HG02884 (cell line): ENCODE measurements around the gene USP6.
"Not testable (repeated sequence)": the region's sequence is repeated elsewhere in the genome, so short reads cannot be mapped to it uniquely, and the experiment has no call there.

Source experiments
- ATAC-seq: cut with Tn5 transposase; IDR thresholded peaks from one replicate; pipeline ENCODE4 v1.9.1; 2021; ENCODE audit warnings: mild to moderate bottlenecking, moderate library complexity; ENCODE audit not compliant: unreplicated experiment

USP6 gene

GRCh38 chr17:5183410-5183793 is 67.6 kb downstream of the USP6 start:
- ATAC-seq: no peak

GRCh38 chr17:5184288-5184687 is 68.5 kb downstream of the USP6 start:
- ATAC-seq: no peak

DNA sequence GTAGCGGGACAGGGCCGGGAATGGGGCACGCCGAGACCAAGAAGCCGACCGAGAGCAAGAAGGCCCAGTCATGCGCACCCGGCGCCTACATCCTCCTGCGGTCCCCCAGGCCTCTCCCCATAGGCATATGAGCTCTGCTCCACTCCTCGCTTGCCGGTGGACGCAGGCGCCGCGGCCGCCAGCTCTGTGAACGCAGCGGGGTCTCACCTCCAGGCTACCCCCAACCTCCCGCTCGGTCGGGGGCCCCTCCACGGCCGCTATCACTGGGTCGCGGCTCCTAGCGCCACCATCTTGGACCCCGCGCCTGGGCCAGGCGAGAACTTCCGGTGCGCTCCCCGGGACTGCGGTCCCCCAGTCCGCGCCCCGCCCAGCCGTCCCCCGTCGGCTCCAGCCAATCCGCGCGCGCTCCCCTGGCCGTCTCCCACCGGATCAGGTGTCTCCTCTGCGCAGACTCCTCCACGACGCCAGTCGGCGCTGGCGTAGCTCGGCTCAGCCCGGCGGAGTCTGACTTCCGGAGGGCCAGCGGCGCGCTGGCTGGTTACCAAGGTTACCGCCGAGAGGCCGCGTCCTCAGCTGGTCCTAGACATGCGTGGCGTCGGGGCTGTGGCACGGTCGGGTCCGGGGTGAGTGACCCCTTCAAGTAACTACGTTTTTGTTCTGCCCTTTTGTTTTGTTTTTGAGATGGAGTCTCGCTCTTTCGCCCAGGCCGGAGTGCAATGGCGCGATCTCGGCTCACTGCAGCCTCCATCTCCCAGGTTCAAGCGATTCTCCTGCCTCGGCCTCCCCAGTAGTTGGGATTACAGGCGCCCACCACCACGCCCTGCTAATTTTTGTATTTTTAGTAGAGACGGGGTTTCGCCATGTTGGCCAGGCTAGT is 75.9 kb downstream of the USP6 start, which contains the start of gene ZNF594:
TSS of gene ZNF594 (minus strand) at position 328 of the 877 bp plus-strand sequence. CDS start 7,612 bp downstream, outside the sequence.
- peak; percentile 94 for ATAC-seq

- ATAC-seq: no peak
Observed at GRCh38 chr17:5194346-5194745, 78.5 kb downstream of the USP6 start.

- ATAC-seq: no peak
Observed at GRCh38 chr17:5198472-5198871, 82.6 kb downstream of the USP6 start.

DNA sequence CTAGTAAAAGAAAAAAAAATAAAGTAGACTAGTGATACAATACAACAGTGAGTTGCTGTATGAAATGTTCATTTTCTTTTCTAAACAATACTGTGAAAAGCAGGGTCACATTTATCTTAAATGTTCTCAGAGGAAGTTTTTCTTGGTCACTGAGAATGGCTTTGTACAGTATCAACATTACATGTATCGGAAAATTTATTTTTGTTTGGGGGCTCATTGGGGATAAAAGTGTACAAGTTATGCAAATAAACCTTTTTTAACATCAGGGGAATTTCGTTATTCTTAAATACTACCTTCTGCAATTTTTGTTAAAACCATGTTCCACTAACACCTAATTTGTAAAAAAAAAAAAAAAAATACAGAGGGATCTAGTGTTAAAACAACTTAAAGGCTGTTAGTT is 84.5 kb downstream of the USP6 start:
- no peak for ATAC-seq

DNA sequence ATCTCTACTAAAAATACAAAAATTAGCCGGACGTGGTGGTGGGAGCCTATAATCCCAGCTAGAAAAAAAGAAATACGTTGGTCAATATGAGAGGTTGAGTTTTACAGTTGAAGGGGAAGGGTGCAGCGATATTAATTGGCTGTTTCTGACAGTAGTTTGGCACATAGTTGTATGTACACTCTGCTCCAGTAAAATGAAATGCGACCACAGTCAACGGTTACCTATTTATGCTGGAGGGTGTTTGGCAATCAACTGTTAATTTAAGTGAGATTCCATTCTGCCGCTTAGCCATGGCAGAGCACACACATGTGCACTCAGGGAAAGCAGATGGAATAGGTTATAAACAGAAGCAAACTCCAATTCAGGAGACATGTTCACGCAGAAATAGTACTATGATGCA is 85.2 kb downstream of the USP6 start:
- ATAC-seq: no peak

GRCh38 chr17:5203178-5203907 is 87.5 kb downstream of the USP6 start:
- no peak for ATAC-seq

GRCh38 chr17:5203908-5204294 is 88.1 kb downstream of the USP6 start:
- no peak for ATAC-seq

- ATAC-seq: no peak
Observed at GRCh38 chr17:5209396-5209795, 93.6 kb downstream of the USP6 start.

DNA sequence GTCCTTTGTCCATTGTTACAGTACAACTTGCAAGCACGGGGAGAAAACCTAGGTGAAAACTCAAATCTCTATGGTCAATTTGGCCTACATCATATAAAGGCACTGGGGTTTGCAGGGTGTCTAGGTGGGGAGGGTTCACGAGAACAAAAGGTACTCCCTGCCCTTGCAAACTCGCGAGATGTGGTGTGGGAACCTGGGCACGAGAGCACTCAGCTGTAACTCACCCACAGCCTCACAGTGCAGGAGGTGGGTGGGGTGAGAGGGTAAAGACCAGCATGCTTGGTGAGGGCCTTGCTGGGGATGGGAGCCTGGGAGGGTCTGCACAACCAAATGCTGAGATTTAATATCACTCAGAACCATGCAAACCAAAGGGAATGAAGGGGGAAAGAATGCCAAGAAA is 94.3 kb downstream of the USP6 start:
- ATAC-seq: no peak

- no peak for ATAC-seq
Observed at GRCh38 chr17:5210614-5211252, 94.9 kb downstream of the USP6 start.

GRCh38 chr17:5211458-5211857 is 95.6 kb downstream of the USP6 start:
- no peak for ATAC-seq

GRCh38 chr17:5217562-5217961 is 101.7 kb downstream of the USP6 start:
- not testable (repeated sequence) for ATAC-seq

GRCh38 chr17:5219536-5219935 is 103.7 kb downstream of the USP6 start:
- no peak for ATAC-seq

- ATAC-seq: no peak
Observed at GRCh38 chr17:5220074-5220473, 104.2 kb downstream of the USP6 start.

GRCh38 chr17:5221912-5222311 is 106.1 kb downstream of the USP6 start:
- ATAC-seq: not testable (repeated sequence)
